ENCODE measurements around the gene CXorf38.
"Not testable (repeated sequence)": the region's sequence is repeated elsewhere in the genome, so short reads cannot be mapped to it uniquely, and the experiment has no call there.

CXorf38 gene

GRCh38 chrX:40622479-40623138 is 24.8 kb downstream of the CXorf38 start:
- no peak overlapping the region for H3K4me3 ChIP-seq (ENCODE audit: low read depth, low read length)
- TF ChIP-seq, protein P1, sequence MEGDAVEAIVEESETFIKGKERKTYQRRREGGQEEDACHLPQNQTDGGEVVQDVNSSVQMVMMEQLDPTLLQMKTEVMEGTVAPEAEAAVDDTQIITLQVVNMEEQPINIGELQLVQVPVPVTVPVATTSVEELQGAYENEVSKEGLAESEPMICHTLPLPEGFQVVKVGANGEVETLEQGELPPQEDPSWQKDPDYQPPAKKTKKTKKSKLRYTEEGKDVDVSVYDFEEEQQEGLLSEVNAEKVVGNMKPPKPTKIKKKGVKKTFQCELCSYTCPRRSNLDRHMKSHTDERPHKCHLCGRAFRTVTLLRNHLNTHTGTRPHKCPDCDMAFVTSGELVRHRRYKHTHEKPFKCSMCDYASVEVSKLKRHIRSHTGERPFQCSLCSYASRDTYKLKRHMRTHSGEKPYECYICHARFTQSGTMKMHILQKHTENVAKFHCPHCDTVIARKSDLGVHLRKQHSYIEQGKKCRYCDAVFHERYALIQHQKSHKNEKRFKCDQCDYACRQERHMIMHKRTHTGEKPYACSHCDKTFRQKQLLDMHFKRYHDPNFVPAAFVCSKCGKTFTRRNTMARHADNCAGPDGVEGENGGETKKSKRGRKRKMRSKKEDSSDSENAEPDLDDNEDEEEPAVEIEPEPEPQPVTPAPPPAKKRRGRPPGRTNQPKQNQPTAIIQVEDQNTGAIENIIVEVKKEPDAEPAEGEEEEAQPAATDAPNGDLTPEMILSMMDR (IDR thresholded peaks at IDR 0.05; ENCODE audit: low read depth, low read length, missing control alignments) = no peak
- in situ Hi-C loops (cut with HindIII; ENCODE audit: low sequenced_read_pairs) = no loop called here
- DNase-seq (ENCODE audit: low read depth) = no peak

GRCh38 chrX:40617566-40617965 is 29.8 kb downstream of the CXorf38 start:
- no peak for DNase-seq (ENCODE audit: low read depth)
- TF ChIP-seq, protein P1 (IDR thresholded peaks at IDR 0.05; ENCODE audit: low read depth, low read length, missing control alignments) = no peak
- in situ Hi-C loops (cut with HindIII; ENCODE audit: low sequenced_read_pairs) = no loop called here
- H3K4me3 ChIP-seq (ENCODE audit: low read depth, low read length) = no peak overlapping the region

DNA sequence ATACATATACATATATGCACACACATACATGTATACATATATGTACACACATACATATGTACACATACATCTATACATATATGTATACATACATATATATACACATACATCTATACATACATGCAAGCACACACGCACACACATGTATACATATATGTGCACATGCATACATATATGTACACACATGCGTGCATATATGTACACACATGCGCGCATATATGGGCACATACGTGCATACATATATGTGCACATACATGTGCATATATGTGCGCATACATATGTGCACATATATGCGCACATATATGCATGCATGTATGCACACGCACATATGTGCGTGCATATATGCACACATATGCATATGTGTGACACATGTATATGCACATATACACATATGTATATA is 31.4 kb downstream of the CXorf38 start:
- H3K4me3 ChIP-seq (ENCODE audit: low read depth, low read length) = no peak overlapping the region
- TF ChIP-seq, protein P1 (IDR thresholded peaks at IDR 0.05; ENCODE audit: low read depth, low read length, missing control alignments) = no peak
- no peak for DNase-seq (ENCODE audit: low read depth)
- in situ Hi-C loops (cut with HindIII; ENCODE audit: low sequenced_read_pairs) = no loop called here

- TF ChIP-seq, protein P1 (IDR thresholded peaks at IDR 0.05; ENCODE audit: low read depth, low read length, missing control alignments) = no peak
- no peak overlapping the region for H3K4me3 ChIP-seq (ENCODE audit: low read depth, low read length)
- DNase-seq (ENCODE audit: low read depth) = no peak
- in situ Hi-C loops (cut with HindIII; ENCODE audit: low sequenced_read_pairs) = no loop called here
Measured at GRCh38 chrX:40612511-40612910, 34.9 kb downstream of the CXorf38 start.

DNA sequence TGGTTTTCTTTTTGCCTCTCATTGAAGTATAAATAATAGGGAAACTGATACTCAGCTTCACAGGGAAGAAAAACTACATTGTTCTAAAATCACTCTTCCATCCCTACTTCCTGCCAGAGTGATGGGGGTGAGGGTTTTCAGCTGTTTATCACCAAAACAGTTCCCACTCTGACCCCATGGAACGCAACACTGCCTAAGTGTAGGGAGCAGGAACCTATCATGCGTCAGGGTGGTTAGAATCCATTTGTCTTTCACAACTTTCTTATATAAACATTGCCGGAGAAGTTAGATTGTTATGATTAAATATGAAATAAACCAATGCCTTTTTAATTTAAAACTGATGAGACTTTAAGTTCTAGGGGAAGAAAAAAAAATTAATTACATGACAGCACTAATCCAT is 40.0 kb downstream of the CXorf38 start:
- in situ Hi-C loops (cut with HindIII; ENCODE audit: low sequenced_read_pairs) = no loop called here
- no peak overlapping the region for H3K4me3 ChIP-seq (ENCODE audit: low read depth, low read length)
- TF ChIP-seq, protein P1 (IDR thresholded peaks at IDR 0.05; ENCODE audit: low read depth, low read length, missing control alignments) = no peak
- no peak for DNase-seq (ENCODE audit: low read depth)

GRCh38 chrX:40603446-40603845 is 43.9 kb downstream of the CXorf38 start:
- in situ Hi-C loops (cut with HindIII; ENCODE audit: low sequenced_read_pairs) = no loop called here
- TF ChIP-seq, protein P1 (IDR thresholded peaks at IDR 0.05; ENCODE audit: low read depth, low read length, missing control alignments) = no peak
- no peak for DNase-seq (ENCODE audit: low read depth)
- no peak overlapping the region for H3K4me3 ChIP-seq (ENCODE audit: low read depth, low read length)

DNA sequence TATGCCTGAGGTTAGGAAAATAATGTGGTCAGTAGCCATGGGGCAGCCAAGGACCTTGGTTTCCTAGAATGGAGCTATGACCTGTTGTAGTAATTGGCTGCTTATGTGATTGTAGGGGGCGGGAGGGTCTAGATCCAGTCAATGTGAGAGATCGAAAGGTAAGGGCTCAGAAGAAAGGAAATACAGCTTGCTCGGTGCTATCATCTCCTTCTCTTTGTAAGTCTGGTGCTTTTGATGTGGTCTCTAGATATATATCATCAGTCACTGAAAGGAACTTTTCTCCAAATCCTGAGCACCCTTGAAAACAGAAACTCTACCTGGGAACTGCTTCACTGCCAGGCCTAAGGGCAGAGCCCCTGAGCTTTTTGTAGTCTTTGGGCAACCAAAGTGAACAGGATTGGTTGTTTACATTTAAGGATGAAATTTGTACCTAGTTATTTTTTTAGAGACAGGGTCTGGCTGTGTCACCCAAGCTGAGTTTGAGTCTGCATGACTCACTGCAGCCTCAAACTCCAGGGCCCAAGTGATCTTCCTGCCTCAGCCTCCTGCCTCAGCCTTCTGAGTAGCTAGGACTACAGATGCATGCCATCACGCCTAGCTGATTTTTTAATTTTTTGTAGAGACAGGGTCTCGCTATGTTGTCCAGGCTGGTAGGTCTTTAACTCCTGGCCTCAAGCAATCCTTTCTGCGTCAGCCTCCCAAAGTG is 57.6 kb downstream of the CXorf38 start:
- DNase-seq (ENCODE audit: low read depth); H3K4me3 ChIP-seq (ENCODE audit: low read depth, low read length); in situ Hi-C loops (cut with HindIII; ENCODE audit: low sequenced_read_pairs): not testable (repeated sequence)

- DNase-seq (ENCODE audit: low read depth); H3K4me3 ChIP-seq (ENCODE audit: low read depth, low read length); in situ Hi-C loops (cut with HindIII; ENCODE audit: low sequenced_read_pairs): not testable (repeated sequence)
Measured at GRCh38 chrX:40587623-40588022, 59.7 kb downstream of the CXorf38 start.

Measured in astrocyte of the cerebellum (primary cell).